AG09319 (cell line): Measurements from ENCODE around the gene ACTR10.
"Not testable (repeated sequence)": the region's sequence is repeated elsewhere in the genome, so short reads cannot be mapped to it uniquely, and the experiment has no call there.

Experiments
- DNase-seq: peaks from one replicate; pipeline ENCODE4 v3.0.0-alpha.2; 2010; ENCODE audit warnings: low read depth; ENCODE audit errors: extremely low read depth
- CTCF ChIP-seq: IDR thresholded peaks from 2 replicates; pipeline ENCODE4 v1.5.1; 2011; ENCODE audit warnings: low read depth, mild to moderate bottlenecking, inconsistent platforms, low read length, moderate library complexity

ACTR10 gene

GRCh38 chr14:58245562-58245961, 45.6 kb downstream of the ACTR10 start:
- DNase-seq: no peak
- no peak for TF ChIP-seq CTCF

GRCh38 chr14:58249611-58250010, 49.7 kb downstream of the ACTR10 start:
- no peak for DNase-seq
- TF ChIP-seq CTCF: no peak

GRCh38 chr14:58258156-58258555, 58.2 kb downstream of the ACTR10 start:
- DNase-seq: no peak
- no peak for TF ChIP-seq CTCF

- not testable (repeated sequence) for DNase-seq
Measured at GRCh38 chr14:58262005-58262404, 62.1 kb downstream of the ACTR10 start.

- DNase-seq: no peak
- no peak for TF ChIP-seq CTCF
Measured at GRCh38 chr14:58265401-58265800, 65.5 kb downstream of the ACTR10 start.

- no peak for TF ChIP-seq CTCF
- DNase-seq: no peak
Measured at GRCh38 chr14:58270628-58271027, 70.7 kb downstream of the ACTR10 start.

GRCh38 chr14:58272588-58273372, 72.8 kb downstream of the ACTR10 start:
- peak; percentile 5 for DNase-seq
- no peak; the same call in 1 of the 2 replicates for TF ChIP-seq CTCF

GRCh38 chr14:58274881-58275280, 74.9 kb downstream of the ACTR10 start:
- TF ChIP-seq CTCF: no peak
- DNase-seq: no peak
